ENCODE results near the gene NDUFC2. TPM values are rescaled to one million over a fixed set of nuclear protein-coding genes. Genes with fewer than 3 reads are reported as not detected.

Gene NDUFC2
- total RNA-seq: 100 to 1,000 TPM in 2 of 4 donors, 10 to 100 TPM in 2; 87.8 to 113 (median 96.6) TPM

- TF ChIP-seq CTCF (IDR thresholded peaks at IDR 0.05; ENCODE audit: low read depth): no peak
These were observed at the start of gene NDUFC2 for GRCh38 chr11:78079232-78080083. TSS of gene NDUFC2 (minus strand) at chr11:78079862. CDS start at chr11:78079744, 118 bp downstream.

- no peak for TF ChIP-seq CTCF (IDR thresholded peaks at IDR 0.05; ENCODE audit: low read depth)
These were observed 47.7 kb upstream of the NDUFC2 start for GRCh38 chr11:78127403-78127802.

GRCh38 chr11:78112582-78113275, 33.1 kb upstream of the NDUFC2 start:
- TF ChIP-seq CTCF (IDR thresholded peaks at IDR 0.05; ENCODE audit: low read depth): no peak

GRCh38 chr11:78111298-78111697, 31.6 kb upstream of the NDUFC2 start:
- no peak for TF ChIP-seq CTCF (IDR thresholded peaks at IDR 0.05; ENCODE audit: low read depth)

GRCh38 chr11:78110830-78111229, 31.2 kb upstream of the NDUFC2 start:
- no peak for TF ChIP-seq CTCF (IDR thresholded peaks at IDR 0.05; ENCODE audit: low read depth)

- no peak for TF ChIP-seq CTCF (IDR thresholded peaks at IDR 0.05; ENCODE audit: low read depth)
These were observed 30.7 kb upstream of the NDUFC2 start for GRCh38 chr11:78110351-78110750.
